HG02840 (cell line): ENCODE data around the gene TADA2B.

ENCODE experiments used
- ATAC-seq: cut with Tn5 transposase; IDR thresholded peaks from one replicate; pipeline ENCODE4 v1.9.1; 2021; ENCODE audit warnings: mild to moderate bottlenecking, moderate library complexity, moderate number of reproducible peaks; ENCODE audit not compliant: unreplicated experiment, low FRiP score

TADA2B gene

DNA sequence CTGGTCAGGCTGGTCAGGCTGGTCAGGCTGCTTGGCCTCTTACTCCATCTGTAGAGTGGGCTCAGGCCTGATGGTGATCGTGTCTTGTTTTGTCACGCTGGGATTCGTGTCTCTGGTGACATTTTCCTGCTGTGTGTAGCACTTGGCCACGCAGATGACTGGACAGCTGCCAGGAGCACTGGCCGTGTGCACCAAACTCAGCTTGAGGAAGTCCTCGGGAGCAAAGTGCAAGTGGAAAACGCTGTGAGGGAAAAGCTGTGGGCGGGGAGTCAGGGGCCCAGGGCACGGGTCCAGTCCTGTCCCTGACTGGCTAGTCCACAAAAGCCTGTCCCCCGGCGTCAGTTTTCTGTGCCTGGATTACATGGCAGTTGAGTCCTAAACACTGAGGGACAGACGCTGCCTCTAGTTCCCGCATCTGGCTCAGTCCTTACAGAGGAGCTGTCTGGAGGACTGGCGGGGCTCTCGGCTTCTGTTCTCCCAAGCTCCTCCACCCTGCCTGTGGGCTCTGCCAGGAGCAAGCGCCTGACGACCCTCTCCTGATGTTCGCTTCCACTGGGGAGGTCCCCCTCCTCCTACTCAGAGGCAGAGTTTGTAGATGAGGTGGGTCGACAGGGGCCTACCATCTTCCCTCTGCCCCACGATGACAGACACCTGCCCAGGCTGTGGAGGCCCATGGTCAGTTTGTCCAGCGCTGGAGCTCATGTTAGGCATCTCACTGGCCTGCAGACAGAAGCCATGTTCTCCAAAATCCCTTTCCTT, 60.6 kb downstream of the TADA2B start:
- ATAC-seq = no peak

DNA sequence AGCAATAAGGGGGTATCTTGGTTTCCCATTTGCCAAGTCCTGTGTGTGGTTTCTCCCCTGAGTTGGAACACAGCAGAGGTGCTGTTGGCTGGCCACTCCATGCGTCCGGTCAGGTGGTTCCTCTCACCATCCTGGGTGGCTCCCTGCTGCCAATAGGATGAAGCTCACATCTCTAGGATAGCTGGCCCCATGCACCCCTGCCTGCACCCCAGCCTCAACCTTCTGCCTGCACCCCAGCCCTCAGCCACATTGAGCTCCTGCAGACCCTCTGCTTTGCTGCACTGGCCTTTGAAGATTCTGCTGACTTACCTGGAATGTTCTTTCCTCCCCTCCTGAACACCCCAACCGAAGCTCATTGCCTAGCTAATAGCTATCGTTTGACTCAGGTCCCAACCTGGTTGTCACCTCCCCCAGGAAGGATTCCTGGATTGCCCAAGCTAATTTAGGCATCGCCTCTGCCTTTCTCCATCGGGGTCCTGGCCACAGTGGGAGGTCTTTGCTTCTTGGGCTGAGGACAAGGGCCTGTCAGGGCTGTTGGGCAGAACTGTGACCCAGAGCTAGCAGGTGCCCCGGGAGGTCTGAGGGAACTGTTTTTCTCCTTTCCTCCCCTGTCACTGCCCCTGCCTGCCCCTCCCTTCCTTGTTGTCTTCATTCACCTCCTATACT, 61.3 kb downstream of the TADA2B start:
- no peak for ATAC-seq

DNA sequence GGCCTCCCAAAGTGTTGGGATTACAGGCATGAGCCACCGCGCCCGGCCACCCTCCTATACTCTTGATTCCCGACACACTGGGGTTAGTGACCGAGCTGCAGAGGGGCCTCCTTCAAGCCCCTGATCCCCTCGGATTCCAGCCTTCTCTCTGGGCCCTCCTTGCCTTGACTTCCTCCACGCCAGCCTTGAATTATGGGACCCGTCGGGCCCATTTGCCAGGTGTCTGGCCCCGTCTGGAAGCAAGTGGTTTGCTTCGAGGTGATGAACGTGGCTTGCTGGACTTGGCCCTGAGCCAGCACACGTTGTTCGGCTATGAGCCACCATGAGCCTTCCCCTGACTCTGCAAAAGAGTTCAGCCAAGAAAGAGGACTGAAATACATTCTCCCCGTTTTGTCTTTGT, 62.1 kb downstream of the TADA2B start:
- no peak for ATAC-seq

GRCh38 chr4:7107166-7107905, 64.2 kb downstream of the TADA2B start:
- ATAC-seq = no peak
